Stimulated activated CD4-positive, alpha-beta T cell treated with anti-CD3 and anti-CD28 coated beads, Interleukin-12 subunit alpha, Interleukin-12 subunit beta, amount 100 ng/mL, for 48 hours (primary cell): ENCODE results near the gene TAGLN3.
A peak's percentile ranks its signal among the peaks of the same experiment; 100 is the strongest.

ENCODE experiments used
- DNase-seq, 3 donors: peaks; one replicate each; pipeline ENCODE4 v3.0.0-alpha.2; 2020; ENCODE audit warnings: low read depth in 2 of 3, low spot score in 1 of 3

TAGLN3 gene

DNA sequence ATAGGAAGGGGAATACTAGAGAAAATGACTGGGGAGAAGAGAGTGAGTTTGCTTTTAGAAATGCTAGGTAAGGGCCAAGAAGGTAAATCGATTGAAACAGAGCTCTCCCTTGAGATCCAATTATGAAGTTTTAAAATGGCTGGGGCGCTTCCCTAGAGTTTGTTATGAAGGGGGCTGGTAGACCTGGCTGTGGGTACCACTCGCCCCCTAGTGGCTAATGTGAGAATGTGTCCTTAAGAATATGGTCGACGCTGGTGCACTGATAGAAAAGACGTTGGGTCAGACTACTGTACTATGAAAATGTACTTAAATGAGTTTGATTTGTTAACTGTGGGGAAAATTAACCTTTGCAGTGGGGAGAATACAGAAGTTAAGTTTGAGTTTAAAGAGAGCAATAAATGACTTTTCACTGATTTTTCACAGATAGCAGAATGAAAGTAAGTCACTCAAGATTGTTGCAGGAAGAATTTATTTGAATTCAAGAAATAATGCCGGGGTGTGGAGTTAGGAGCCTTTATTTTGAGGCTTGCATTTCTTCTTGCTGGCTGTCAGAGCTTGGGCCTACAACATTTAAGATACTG lies 45.0 kb downstream of the TAGLN3 start:
- peak; percentile 15 to 38 (median 24) for DNase-seq

DNA sequence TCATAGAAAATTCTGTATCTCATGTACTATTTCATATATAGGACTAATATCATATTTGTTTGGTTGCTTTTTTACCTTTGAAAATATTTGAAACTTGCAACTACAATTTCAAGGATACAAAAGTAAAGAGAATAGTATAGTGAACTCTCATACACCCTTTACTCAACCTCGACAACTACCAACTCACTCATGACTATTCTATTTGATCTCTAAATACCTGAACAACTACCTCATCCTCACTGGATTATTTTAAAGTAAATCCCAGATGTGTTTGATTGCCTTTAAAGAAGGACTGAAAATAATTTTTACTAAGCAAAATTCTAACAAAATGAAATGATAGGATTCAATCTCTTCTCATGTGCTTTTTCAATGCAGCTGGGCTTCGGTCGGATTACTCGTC lies 47.9 kb downstream of the TAGLN3 start:
- no peak for DNase-seq

DNA sequence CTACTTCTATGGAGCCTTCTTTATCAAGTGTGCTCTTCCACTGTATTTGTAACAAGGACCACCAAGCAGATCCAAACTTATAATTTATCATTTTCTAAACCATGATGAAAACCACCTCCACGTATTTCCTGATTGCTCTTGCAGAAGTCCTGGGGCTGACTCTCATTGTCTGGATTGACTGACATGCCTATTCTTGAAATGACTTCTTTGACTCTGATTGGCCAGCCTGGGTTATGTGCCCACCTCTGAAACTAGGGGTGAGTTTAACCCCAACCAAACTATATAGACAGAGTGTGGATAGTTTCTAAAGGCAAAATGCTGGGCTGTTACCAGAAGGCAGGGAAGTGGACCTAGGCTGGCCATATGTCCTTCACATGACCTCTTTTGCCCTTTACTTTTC lies 48.5 kb downstream of the TAGLN3 start:
- no peak for DNase-seq

DNA sequence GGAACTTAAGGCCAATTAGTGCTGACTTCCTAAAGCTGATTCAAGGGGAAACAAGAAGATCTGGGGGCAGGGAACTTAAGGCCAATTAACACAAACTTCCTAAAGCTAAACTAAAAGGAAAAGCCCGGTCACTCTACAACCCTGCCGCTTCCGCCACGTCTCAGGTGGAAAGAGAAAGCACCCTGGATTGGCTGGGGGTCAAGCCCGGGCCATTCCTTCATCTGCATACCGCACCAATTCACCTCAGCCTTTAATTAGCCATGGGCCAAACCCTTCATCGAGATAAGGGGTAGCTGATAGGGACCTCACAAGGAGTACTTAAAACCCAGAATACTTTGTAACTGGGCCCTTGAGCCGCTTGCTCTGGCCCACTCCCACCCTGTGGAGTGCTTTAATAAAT lies 50.2 kb downstream of the TAGLN3 start:
- no peak for DNase-seq

DNA sequence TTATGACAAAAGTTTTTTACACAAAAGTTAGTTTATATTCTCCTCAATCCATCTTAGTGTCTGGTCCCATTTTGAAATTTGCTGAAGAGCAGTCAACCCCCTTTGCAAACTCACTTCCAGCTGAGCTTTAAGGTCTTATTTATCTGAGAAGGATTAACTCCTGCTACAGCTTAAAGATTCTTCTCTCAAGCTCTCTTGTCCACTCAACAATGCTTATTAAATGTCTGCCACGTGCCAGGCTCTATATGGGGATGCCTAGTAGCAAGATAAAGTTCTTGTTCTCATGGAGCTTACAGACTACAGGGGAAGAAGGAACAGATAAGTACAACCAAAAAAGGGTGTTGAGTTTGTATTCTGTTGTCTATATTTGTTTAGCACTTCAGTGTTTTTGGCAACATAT lies 54.5 kb downstream of the TAGLN3 start:
- DNase-seq, result no peak

DNA sequence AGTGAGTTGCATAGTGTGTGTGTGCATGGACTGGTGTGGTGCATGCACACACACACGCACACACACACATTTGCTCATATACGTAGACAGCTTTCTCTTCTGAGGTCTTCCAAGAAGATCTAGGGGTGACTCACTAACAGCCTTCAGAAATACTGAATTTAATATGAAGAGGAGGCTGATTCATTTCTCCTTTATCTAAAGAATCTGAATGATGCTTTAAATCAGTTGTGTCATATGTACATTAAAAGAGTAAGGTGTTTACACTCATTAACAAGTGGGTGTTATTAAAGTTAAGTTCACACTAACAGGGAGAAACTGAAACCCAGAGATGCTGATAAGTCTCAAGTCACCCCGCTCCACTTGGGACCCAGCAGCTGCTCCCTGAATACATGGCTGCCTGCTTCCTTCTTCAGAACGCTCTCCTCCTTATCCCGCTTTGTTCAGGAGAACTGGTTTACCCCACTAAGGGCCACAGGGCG lies 57.8 kb downstream of the TAGLN3 start:
- no peak for DNase-seq

DNA sequence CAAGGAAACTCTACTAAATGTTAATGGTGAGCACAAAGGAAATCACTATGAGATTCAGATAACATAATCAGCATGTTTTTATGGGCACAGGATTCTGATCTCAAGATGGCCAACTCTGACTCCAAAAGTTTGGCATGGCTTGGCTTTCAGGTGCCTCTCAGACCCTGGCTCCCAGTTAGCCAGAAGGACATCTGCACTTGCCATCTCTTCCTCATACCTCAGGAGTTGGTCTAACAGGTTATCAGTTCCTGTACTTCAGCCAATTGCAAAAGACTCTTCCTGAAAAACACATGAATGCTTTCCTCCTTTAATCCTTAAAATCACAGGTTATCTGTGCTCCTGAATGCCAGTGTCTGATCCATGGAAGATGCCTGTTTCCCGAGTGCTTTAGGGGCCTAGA lies 60.8 kb downstream of the TAGLN3 start:
- DNase-seq, result no peak

DNA sequence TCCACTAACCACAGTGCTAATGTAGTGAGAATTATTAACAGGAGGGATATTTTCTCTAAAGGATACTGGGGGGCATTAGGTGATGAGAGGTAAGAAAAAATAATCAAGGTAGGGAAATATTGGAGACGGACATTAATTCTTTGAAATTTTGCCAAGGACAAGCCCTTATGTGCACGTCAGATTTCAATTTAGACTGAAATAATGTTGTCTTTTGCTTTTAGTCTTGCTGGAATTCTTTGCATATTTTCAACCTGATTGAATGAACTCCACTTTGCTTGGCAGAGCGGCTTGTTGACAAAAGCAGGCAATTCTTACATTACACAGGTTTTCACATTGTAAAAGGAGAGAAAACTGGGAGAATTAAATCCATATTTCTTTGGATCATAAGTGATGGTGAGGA lies 62.4 kb downstream of the TAGLN3 start:
- no peak for DNase-seq
